Coronary artery (tissue), 2 donors: ENCODE data around the gene SF3B3.
"Not testable (repeated sequence)": the region's sequence is repeated elsewhere in the genome, so short reads cannot be mapped to it uniquely, and the experiment has no call there.

Experiments used
- DNase-seq: peaks from one replicate; pipeline ENCODE4 v3.0.0-alpha.2; 2017; ENCODE audit warnings: low spot score
- H3K27ac ChIP-seq, 2 donors: fragments of 200-600 bp; sonication (generic); one replicate each; pipeline ENCODE4 v1.5.1; 2016 to 2019
- H3K4me3 ChIP-seq: fragments of 200-600 bp; sonication (generic); 2 replicates; pipeline ENCODE4 v1.5.1; 2016; ENCODE audit warnings: mild to moderate bottlenecking, moderate library complexity
- CTCF ChIP-seq: fragments of 200-600 bp; sonication (generic); IDR thresholded peaks from one replicate; pipeline ENCODE4 v1.5.1; 2019; ENCODE audit warnings: antibody characterized with exemption

The SF3B3 gene

GRCh38 chr16:70527315-70527996 is 3.8 kb downstream of the SF3B3 start:
- no peak for TF ChIP-seq CTCF
- Histone ChIP-seq H3K4me3 (no peak overlapping the region), H3K27ac (no peak overlapping the region)
- no peak for DNase-seq

- TF ChIP-seq CTCF = no peak
- no peak for DNase-seq
- Histone ChIP-seq H3K4me3 (no peak overlapping the region), H3K27ac (no peak overlapping the region)
These were observed 5.6 kb downstream of the SF3B3 start for GRCh38 chr16:70529051-70529777.

GRCh38 chr16:70529954-70530353 is 6.3 kb downstream of the SF3B3 start:
- not testable (repeated sequence) for H3K27ac ChIP-seq, DNase-seq, H3K4me3 ChIP-seq

- DNase-seq = no peak
- Histone ChIP-seq H3K27ac (no peak overlapping the region), H3K4me3 (no peak overlapping the region)
- TF ChIP-seq CTCF = no peak
These were observed 11.4 kb downstream of the SF3B3 start for GRCh38 chr16:70534971-70535370.

- no peak for TF ChIP-seq CTCF
- Histone ChIP-seq H3K27ac (no peak overlapping the region), H3K4me3 (no peak overlapping the region)
- DNase-seq = no peak
These were observed 17.4 kb downstream of the SF3B3 start for GRCh38 chr16:70540994-70541393.

GRCh38 chr16:70544548-70544947 is 20.9 kb downstream of the SF3B3 start:
- no peak for TF ChIP-seq CTCF
- no peak for DNase-seq
- Histone ChIP-seq H3K27ac (no peak overlapping the region), H3K4me3 (no peak overlapping the region)

GRCh38 chr16:70548936-70549335 is 25.3 kb downstream of the SF3B3 start:
- DNase-seq = no peak
- H3K4me3 ChIP-seq = no peak overlapping the region
- TF ChIP-seq CTCF = no peak
- H3K27ac ChIP-seq = no peak overlapping the region
